ENCODE measurements around the gene NES. TPM values are rescaled to one million over a fixed set of nuclear protein-coding genes. Genes with fewer than 3 reads are reported as not detected.

The NES gene
- total RNA-seq, 1 donor from 2014 or later: 3.0 TPM

Other genes with a start within 250 kb of the NES start
- gene MEF2D, start 176.6 kb downstream of the NES start, total RNA-seq: 15.0 TPM
- 11.8 TPM for gene IQGAP3, start 104.8 kb downstream of the NES start, total RNA-seq
- gene TTC24, start 97.7 kb downstream of the NES start, total RNA-seq: not detected
- 80.4 TPM for gene NAXE, start 85.6 kb downstream of the NES start, total RNA-seq
- gene GPATCH4, start 75.9 kb downstream of the NES start, total RNA-seq: 20.3 TPM
- gene HAPLN2, start 58.0 kb downstream of the NES start, total RNA-seq: not detected
- not detected for gene BCAN, start 35.3 kb downstream of the NES start, total RNA-seq
- gene CRABP2, start 28.2 kb upstream of the NES start, total RNA-seq: 1,373 TPM
- 23.5 TPM for gene METTL25B, start 51.1 kb upstream of the NES start, total RNA-seq
- 27.5 TPM for gene ISG20L2, start 51.4 kb upstream of the NES start, total RNA-seq
- 67.4 TPM for gene MRPL24, start 63.7 kb upstream of the NES start, total RNA-seq
- gene HDGF, start 74.3 kb upstream of the NES start, total RNA-seq: 205 TPM
- gene PRCC, start 90.1 kb upstream of the NES start, total RNA-seq: 61.1 TPM
- gene SH2D2A, start 139.4 kb upstream of the NES start, total RNA-seq: 1.4 TPM
- not detected for gene INSRR, start 181.7 kb upstream of the NES start, total RNA-seq
- 0.16 TPM for gene NTRK1, start 183.5 kb upstream of the NES start, total RNA-seq
- 1.6 TPM for gene PEAR1, start 216.3 kb upstream of the NES start, total RNA-seq
- not detected for gene LRRC71, start 243.2 kb upstream of the NES start, total RNA-seq

Data from esophagus mucosa (tissue), 1 donor.